ENCODE data around the gene EIF4E1B. TPM values are rescaled to one million over a fixed set of nuclear protein-coding genes. Genes with fewer than 3 reads are reported as not detected.

The EIF4E1B gene
- total RNA-seq, 4 donors from 2014 or later, result not detected

DNA sequence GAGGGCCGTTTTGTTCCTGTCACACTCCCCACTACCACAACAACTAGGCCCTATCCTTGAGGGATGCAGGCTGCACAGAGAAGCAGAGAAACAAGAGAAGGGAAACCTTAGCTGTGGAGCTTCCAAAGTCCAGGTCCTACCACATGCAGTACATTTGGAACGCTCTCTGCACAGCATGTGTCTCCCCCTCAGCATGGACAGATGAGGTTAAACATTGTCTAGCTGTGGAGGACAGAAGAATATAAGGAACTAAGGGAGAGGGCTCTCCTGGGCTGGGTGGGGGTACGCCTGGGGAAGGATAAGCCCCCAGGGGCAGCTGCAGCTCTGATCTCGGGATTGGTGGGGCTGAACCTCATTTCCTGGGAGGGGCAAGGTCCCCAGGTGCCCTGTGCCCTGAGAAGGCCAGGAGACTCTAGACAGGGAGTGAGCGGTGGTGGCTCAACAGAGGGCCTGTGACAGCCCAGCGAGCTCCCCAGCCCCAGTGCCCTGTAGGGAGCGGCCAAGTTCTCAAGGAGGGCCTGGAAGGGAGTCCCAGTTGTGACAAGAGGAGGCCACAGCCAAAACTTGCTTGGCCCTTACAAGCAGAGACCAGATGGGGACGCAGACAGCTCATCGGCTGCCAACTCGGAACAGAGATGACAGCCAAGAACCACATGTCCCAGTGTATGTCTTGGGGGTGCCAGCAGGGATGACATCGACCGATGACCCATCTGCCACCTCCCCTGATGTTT is 46.9 kb downstream of the EIF4E1B start:
- WGBS, 2 donors (ENCODE audit: low coverage in 1 of 2), result 65% methylated on average over 3 of the region's 12 CpGs; no CpG with 5 or more reads in 1 of the 2 donors
- no peak overlapping the region for H3K4me3 ChIP-seq
- ATAC-seq, result no peak
- no peaks in the 10 kb centered on the region for H3K36me3 ChIP-seq
- TF ChIP-seq EP300 (IDR thresholded peaks at IDR 0.05) (no peak), CTCF (IDR thresholded peaks at IDR 0.05) (no peak), POLR2AphosphoS5 (IDR thresholded peaks at IDR 0.05) (no peak), POLR2A (IDR thresholded peaks at IDR 0.05) (no peak)
- H3K4me1 ChIP-seq, result peaks cover 0 to 10% (median 2%) of the 10 kb centered on the region in 3 donors
- H3K27ac ChIP-seq, result no peak overlapping the region
- H3K9me3 ChIP-seq, result no peaks in the 10 kb centered on the region
- peaks cover 74% of the 10 kb centered on the region for H3K27me3 ChIP-seq

- TF ChIP-seq POLR2A (IDR thresholded peaks at IDR 0.05), result no peak
- TF ChIP-seq CTCF (IDR thresholded peaks at IDR 0.05), result no peak
- no peak for TF ChIP-seq EP300 (IDR thresholded peaks at IDR 0.05)
- no peak for TF ChIP-seq POLR2AphosphoS5 (IDR thresholded peaks at IDR 0.05)
- ATAC-seq, result no peak
- no peak overlapping the region for H3K27ac ChIP-seq
- H3K36me3 ChIP-seq, result no peaks in the 10 kb centered on the region
- no peak overlapping the region for H3K4me3 ChIP-seq
- H3K4me1 ChIP-seq, result peaks cover 0 to 10% (median 2%) of the 10 kb centered on the region in 3 donors
- WGBS, 2 donors (ENCODE audit: low coverage in 1 of 2), result no CpG with 5 or more reads among the region's 5 CpGs
- H3K9me3 ChIP-seq, result no peaks in the 10 kb centered on the region
- H3K27me3 ChIP-seq, result peaks cover 76% of the 10 kb centered on the region
Observed at GRCh38 chr5:176678584-176678983, 48.1 kb downstream of the EIF4E1B start.

DNA sequence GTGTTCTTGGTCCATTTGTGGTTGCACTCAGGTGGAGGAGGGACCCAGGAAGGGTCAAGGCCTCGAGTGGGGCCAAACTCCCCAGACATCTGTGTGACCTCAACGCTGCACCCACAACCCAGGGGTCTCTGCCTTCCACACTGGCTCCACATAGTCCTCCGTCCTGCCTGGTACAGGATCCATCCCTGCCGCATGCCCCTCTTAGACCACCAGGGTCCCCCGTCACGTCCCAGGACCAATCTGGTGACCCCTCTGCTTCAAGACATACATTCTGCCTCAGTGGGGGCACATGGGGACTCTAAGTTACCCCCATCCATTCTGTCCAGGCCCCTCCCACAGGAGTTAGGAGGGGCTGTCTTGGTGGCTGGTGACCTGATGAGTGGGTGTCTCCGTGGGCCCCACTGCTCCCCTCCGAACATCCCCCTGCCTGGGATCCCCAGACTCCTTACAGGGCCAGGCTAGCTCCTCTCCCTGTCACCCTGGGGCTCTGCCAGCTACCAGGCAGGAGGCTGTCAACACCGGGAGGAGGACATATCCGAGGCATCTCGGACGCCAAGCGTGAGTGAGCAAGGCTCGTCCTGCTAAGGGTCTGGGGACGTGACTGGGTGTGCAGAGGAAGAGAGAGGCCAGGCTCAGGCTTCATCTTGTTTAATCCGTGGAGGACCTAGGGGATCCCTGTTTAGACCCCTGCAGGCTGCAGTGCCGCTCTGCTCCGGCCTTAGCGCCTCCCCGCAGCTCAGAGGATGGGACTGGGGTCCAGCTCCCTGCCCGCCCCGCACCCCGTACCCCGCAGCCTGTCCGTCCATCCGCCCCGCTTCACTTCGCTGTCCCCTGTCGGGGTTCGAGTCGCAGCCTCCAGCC is 49.1 kb downstream of the EIF4E1B start:
- WGBS, 2 donors (ENCODE audit: low coverage in 1 of 2), result 70 to 100% methylated on average over 2 to 6 of the region's 31 CpGs
- Histone ChIP-seq H3K36me3 (no peaks in the 10 kb centered on the region), H3K4me1 (peaks cover 0 to 10% (median 2%) of the 10 kb centered on the region in 3 donors), H3K9me3 (peaks cover 0 to 3% (median 0%) of the 10 kb centered on the region in 3 donors), H3K27me3 (peaks cover 79% of the 10 kb centered on the region), H3K27ac (no peak overlapping the region), H3K4me3 (no peak overlapping the region)
- no peak for TF ChIP-seq CTCF (IDR thresholded peaks at IDR 0.05)
- no peak for TF ChIP-seq POLR2A (IDR thresholded peaks at IDR 0.05)
- TF ChIP-seq POLR2AphosphoS5 (IDR thresholded peaks at IDR 0.05), result no peak
- no peak for TF ChIP-seq EP300 (IDR thresholded peaks at IDR 0.05)
- no peak for ATAC-seq

DNA sequence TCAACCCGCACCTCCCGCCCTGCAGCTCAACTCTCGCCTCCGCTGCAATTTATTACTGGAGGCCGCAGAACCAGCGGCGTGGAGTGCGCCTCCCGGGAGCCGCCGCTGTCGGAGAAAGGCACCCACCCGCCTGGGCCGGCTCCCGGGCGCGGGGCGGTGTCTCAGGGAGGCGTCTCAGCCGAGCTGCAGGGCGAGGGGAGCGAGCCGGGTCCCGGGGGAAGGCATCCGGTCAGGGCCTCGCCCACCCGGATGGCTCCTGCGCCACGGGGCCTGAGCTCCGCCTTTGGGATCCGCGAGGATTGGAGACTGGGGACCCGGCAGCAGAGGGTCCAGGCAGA is 49.7 kb downstream of the EIF4E1B start:
- WGBS, 2 donors (ENCODE audit: low coverage in 1 of 2), result no CpG with 5 or more reads among the region's 33 CpGs
- peaks cover 0 to 9% (median 0%) of the 10 kb centered on the region in 3 donors for H3K9me3 ChIP-seq
- no peak overlapping the region for H3K4me3 ChIP-seq
- H3K4me1 ChIP-seq, result peaks cover 0 to 10% (median 2%) of the 10 kb centered on the region in 3 donors
- no peak for TF ChIP-seq POLR2A (IDR thresholded peaks at IDR 0.05)
- TF ChIP-seq EP300 (IDR thresholded peaks at IDR 0.05), result no peak
- no peak for TF ChIP-seq CTCF (IDR thresholded peaks at IDR 0.05)
- no peak for TF ChIP-seq POLR2AphosphoS5 (IDR thresholded peaks at IDR 0.05)
- ATAC-seq, result no peak
- no peak overlapping the region for H3K27ac ChIP-seq
- no peaks in the 10 kb centered on the region for H3K36me3 ChIP-seq
- peaks cover 83% of the 10 kb centered on the region for H3K27me3 ChIP-seq
